Sigmoid colon (tissue), 7 donors: Measurements from ENCODE around the gene CHRND. TPM values are rescaled to one million over a fixed set of nuclear protein-coding genes. Genes with fewer than 3 reads are reported as not detected.
A peak's percentile ranks its signal among the peaks of the same experiment; 100 is the strongest.

Source experiments
- DNase-seq: peaks from one replicate; pipeline ENCODE4 v3.0.0-alpha.2; 2019
- H3K27ac ChIP-seq, 4 donors: fragments of 200-600 bp; sonication (generic); one replicate each; pipeline ENCODE4 v1.5.1; 2016 to 2019; ENCODE audit warnings: mild to moderate bottlenecking in 1 of 4
- H3K27me3 ChIP-seq, 3 donors: fragments of 200-600 bp; sonication (generic); one replicate each; pipeline ENCODE4 v1.5.1; 2019; ENCODE audit warnings: mild to moderate bottlenecking in 1 of 3
- H3K36me3 ChIP-seq, 4 donors: fragments of 200-600 bp; sonication (generic); one replicate each; pipeline ENCODE4 v1.5.1; 2016 to 2019
- H3K4me1 ChIP-seq, 4 donors: fragments of 200-600 bp; sonication (generic); one replicate each; pipeline ENCODE4 v1.5.1; 2017 to 2019
- H3K4me3 ChIP-seq, 4 donors: fragments of 200-600 bp; sonication (generic); one replicate each; pipeline ENCODE4 v1.5.1; 2017 to 2019; ENCODE audit warnings: mild to moderate bottlenecking in 2 of 4, moderate library complexity in 1 of 4
- H3K9me3 ChIP-seq, 4 donors: fragments of 200-600 bp in 3 of 4; sonication (generic) in 3 of 4; one replicate each; pipeline versions ENCODE4 v1.5.1 to v1.6.1; 2013 to 2019
- CTCF ChIP-seq, 4 experiments: fragments of 450-650 bp in 3 of 4; fragments of 200-600 bp in 1 of 4; IDR thresholded peaks; one replicate each; pipeline ENCODE4 v1.5.1; 2016 to 2019; ENCODE audit warnings: antibody characterized with exemption in 4 of 4, mild to moderate bottlenecking in 3 of 4, moderate library complexity in 2 of 4
- EP300 ChIP-seq, 4 donors: sonication (generic); formaldehyde crosslinking; IDR thresholded peaks; one replicate each; pipeline ENCODE4 v1.6.1; 2017; ENCODE audit warnings: antibody characterized with exemption in 4 of 4
- POLR2A ChIP-seq, 2 donors: fragments of 450-650 bp; IDR thresholded peaks; one replicate each; pipeline ENCODE4 v1.6.1; 2016; ENCODE audit warnings: antibody characterized with exemption in 2 of 2, mild to moderate bottlenecking in 2 of 2, moderate library complexity in 2 of 2
- POLR2AphosphoS5 ChIP-seq, 4 donors: sonication (generic); formaldehyde crosslinking; IDR thresholded peaks; one replicate each; pipeline ENCODE4 v1.6.1; 2017; ENCODE audit warnings: antibody characterized with exemption in 4 of 4
- WGBS, 2 donors: extraction: QIAGEN DNeasy Blood & Tissue Kit; methylation state at CpG; one replicate each; pipeline ENCODE4 v1.1.7; 2013; 5-methylcytosine and 5-hydroxymethylcytosine counted together
- intact Hi-C: fragments of 100-400 bp; cut with DNase I; formaldehyde crosslinking; loops from one replicate; pipeline ENCODE4 v1.15.1; 2023
- polyA plus RNA-seq, 3 donors: library from polyadenylated mRNA; stranded (reverse); fragments of 200-250 nt; gene quantifications; one replicate each; pipeline ENCODE4 v1.2.3, GENCODE V29; 2013
- total RNA-seq, 4 donors: library from RNA; depleted of rRNA; stranded (reverse); fragments of >200 nt; gene quantifications; one replicate each; pipeline ENCODE4 v1.1.0, GENCODE V29; 2016
- donor health status: healthy with polysubstance abuse.
- donor health status: Bipolar disorder and iron deficiency.
- donor health status: healthy.

CHRND gene
- total and polyA plus RNA-seq, 7 donors = not detected

- intact Hi-C loops = loop anchor here (2.0 kb wide), 1 partner anchor 749 kb away; no protein-coding TSS in a partner anchor
- DNase-seq = no peak
- H3K4me3 ChIP-seq = peak overlapping the region; percentile 44 to 63 (median 56)
- H3K36me3 ChIP-seq = no peaks in the 10 kb centered on the region
- H3K4me1 ChIP-seq = peaks cover 0 to 21% (median 21%) of the 10 kb centered on the region in 4 donors
- peak overlapping the region in 1 of 4 donors; percentile 64 for H3K27ac ChIP-seq
- no peaks in the 10 kb centered on the region for H3K9me3 ChIP-seq
- H3K27me3 ChIP-seq = peaks cover 0 to 30% (median 5%) of the 10 kb centered on the region in 3 donors
- 18 to 25% methylated on average over 16 of the region's 16 CpGs for WGBS, 2 donors
- no peak for TF ChIP-seq EP300 (IDR thresholded peaks at IDR 0.05)
- TF ChIP-seq POLR2AphosphoS5 (IDR thresholded peaks at IDR 0.05) = no peak
- TF ChIP-seq POLR2A (IDR thresholded peaks at IDR 0.05) = no peak
- TF ChIP-seq CTCF (IDR thresholded peaks at IDR 0.05) = no peak
Measured at GRCh38 chr2:232503809-232504323, 22.1 kb upstream of the CHRND start.

GRCh38 chr2:232504438-232504837 lies 21.5 kb upstream of the CHRND start:
- H3K36me3 ChIP-seq = no peaks in the 10 kb centered on the region
- no peak for DNase-seq
- TF ChIP-seq CTCF (IDR thresholded peaks at IDR 0.05) = no peak
- TF ChIP-seq EP300 (IDR thresholded peaks at IDR 0.05) = no peak
- TF ChIP-seq POLR2A (IDR thresholded peaks at IDR 0.05) = no peak
- TF ChIP-seq POLR2AphosphoS5 (IDR thresholded peaks at IDR 0.05) = no peak

GRCh38 chr2:232505856-232506255 lies 20.1 kb upstream of the CHRND start:
- no peaks in the 10 kb centered on the region for H3K36me3 ChIP-seq
- WGBS, 2 donors = 56 to 59% methylated on average over 10 of the region's 10 CpGs

More at GRCh38 chr2:232504438-232504837, 21.5 kb upstream of the CHRND start:
- intact Hi-C loops = no loop called here
- no peak overlapping the region for H3K27ac ChIP-seq
- H3K4me3 ChIP-seq = no peak overlapping the region
- peaks cover 0 to 30% (median 5%) of the 10 kb centered on the region in 3 donors for H3K27me3 ChIP-seq
- 60 to 69% methylated on average over 2 of the region's 2 CpGs for WGBS, 2 donors
- H3K9me3 ChIP-seq = no peaks in the 10 kb centered on the region
- peaks cover 0 to 21% (median 21%) of the 10 kb centered on the region in 4 donors for H3K4me1 ChIP-seq

GRCh38 chr2:232506709-232507108 lies 19.3 kb upstream of the CHRND start:
- peaks cover 0 to 21% (median 21%) of the 10 kb centered on the region in 4 donors for H3K4me1 ChIP-seq
- H3K27me3 ChIP-seq = peaks cover 0 to 30% (median 5%) of the 10 kb centered on the region in 3 donors
- intact Hi-C loops = no loop called here
- no peak overlapping the region for H3K27ac ChIP-seq
- DNase-seq = no peak
- H3K4me3 ChIP-seq = no peak overlapping the region
- WGBS, 2 donors = 53 to 77% methylated on average over 4 of the region's 4 CpGs
- no peaks in the 10 kb centered on the region for H3K36me3 ChIP-seq
- TF ChIP-seq POLR2AphosphoS5 (IDR thresholded peaks at IDR 0.05) (no peak), CTCF (IDR thresholded peaks at IDR 0.05) (no peak), EP300 (IDR thresholded peaks at IDR 0.05) (no peak), POLR2A (IDR thresholded peaks at IDR 0.05) (no peak)
- H3K9me3 ChIP-seq = no peaks in the 10 kb centered on the region

More at GRCh38 chr2:232505856-232506255, 20.1 kb upstream of the CHRND start:
- Histone ChIP-seq H3K9me3 (no peaks in the 10 kb centered on the region), H3K27me3 (peaks cover 0 to 30% (median 5%) of the 10 kb centered on the region in 3 donors), H3K4me1 (peaks cover 0 to 21% (median 21%) of the 10 kb centered on the region in 4 donors), H3K4me3 (no peak overlapping the region), H3K27ac (no peak overlapping the region)
- DNase-seq = no peak
- intact Hi-C loops = no loop called here
- TF ChIP-seq EP300 (IDR thresholded peaks at IDR 0.05) (no peak), POLR2AphosphoS5 (IDR thresholded peaks at IDR 0.05) (no peak), CTCF (IDR thresholded peaks at IDR 0.05) (no peak), POLR2A (IDR thresholded peaks at IDR 0.05) (no peak)
